H9 (cell line): ENCODE results near the gene OPN4. TPM values are rescaled to one million over a fixed set of nuclear protein-coding genes. Genes with fewer than 3 reads are reported as not detected.

Experiments
- DNase-seq: peaks from one replicate; pipeline ENCODE4 v3.0.0-alpha.2; 2017
- H2AFZ ChIP-seq: one replicate; pipeline ENCODE4 v1.6.1; 2013; ENCODE audit warnings: mild to moderate bottlenecking, low read length, control low read depth, moderate library complexity
- H2AK5ac ChIP-seq: 2 replicates; pipeline ENCODE4 v1.6.1; 2013; ENCODE audit warnings: low read length, control low read depth, mixed read lengths; ENCODE audit not compliant: insufficient read length
- H2BK120ac ChIP-seq: one replicate; pipeline ENCODE4 v1.6.1; 2013; ENCODE audit warnings: low read depth, mild to moderate bottlenecking, low read length, control low read depth, inconsistent platforms; ENCODE audit not compliant: poor library complexity, severe bottlenecking
- H2BK12ac ChIP-seq: 2 replicates; pipeline ENCODE4 v1.6.1; 2013; ENCODE audit warnings: low read length, control low read depth, mixed read lengths, low read depth; ENCODE audit not compliant: insufficient read length
- H2BK15ac ChIP-seq: 2 replicates; pipeline ENCODE4 v1.6.1; 2013; ENCODE audit warnings: low read depth, low read length, control low read depth
- H2BK20ac ChIP-seq: one replicate; pipeline ENCODE4 v1.6.1; 2013; ENCODE audit warnings: low read depth, mild to moderate bottlenecking, low read length, control low read depth, inconsistent platforms; ENCODE audit not compliant: poor library complexity, severe bottlenecking
- H2BK5ac ChIP-seq: 2 replicates; pipeline ENCODE4 v1.6.1; 2013; ENCODE audit warnings: low read length, control low read depth, mixed read lengths; ENCODE audit not compliant: insufficient read length
- H3K14ac ChIP-seq: 2 replicates; pipeline ENCODE4 v1.6.1; 2013; ENCODE audit warnings: low read length, control low read depth; ENCODE audit not compliant: insufficient read depth
- H3K18ac ChIP-seq: 2 replicates; pipeline ENCODE4 v1.6.1; 2013; ENCODE audit warnings: low read depth, mild to moderate bottlenecking, mixed read lengths, low read length, control low read depth; ENCODE audit not compliant: insufficient read length
- H3K23ac ChIP-seq: 2 replicates; pipeline ENCODE4 v1.6.1; 2013; ENCODE audit warnings: low read length, control low read depth, mixed read lengths, low read depth; ENCODE audit not compliant: insufficient read length
- H3K23me2 ChIP-seq: 2 replicates; pipeline ENCODE4 v1.6.1; 2013; ENCODE audit warnings: low read depth, mild to moderate bottlenecking, mixed read lengths, low read length, control low read depth; ENCODE audit not compliant: insufficient read length, poor library complexity, severe bottlenecking
- H3K27ac ChIP-seq: 2 replicates; pipeline ENCODE4 v1.5.1; 2013; ENCODE audit warnings: low read length, control low read depth, mixed read lengths, low read depth; ENCODE audit not compliant: insufficient read length
- H3K27me3 ChIP-seq: 2 replicates; pipeline ENCODE4 v1.6.1; 2013; ENCODE audit warnings: low read length, control low read depth, inconsistent platforms; ENCODE audit not compliant: insufficient read depth
- H3K4ac ChIP-seq: 2 replicates; pipeline ENCODE4 v1.6.1; 2013; ENCODE audit warnings: low read depth, mild to moderate bottlenecking, control low read depth, inconsistent platforms, low read length, moderate library complexity
- H3K4me1 ChIP-seq: 2 replicates; pipeline ENCODE4 v1.6.1; 2013; ENCODE audit warnings: low read length, control low read depth, inconsistent platforms; ENCODE audit not compliant: insufficient read depth
- H3K4me2 ChIP-seq: 2 replicates; pipeline ENCODE4 v1.6.1; 2013; ENCODE audit warnings: low read length, control low read depth, mixed read lengths; ENCODE audit not compliant: insufficient read length, insufficient read depth
- H3K56ac ChIP-seq: 2 replicates; pipeline ENCODE4 v1.6.1; 2013; ENCODE audit warnings: low read depth, mild to moderate bottlenecking, mixed read lengths, low read length, control low read depth; ENCODE audit not compliant: insufficient read length
- H3K79me1 ChIP-seq: 2 replicates; pipeline ENCODE4 v1.6.1; 2013; ENCODE audit warnings: low read depth, mild to moderate bottlenecking, moderate library complexity, low read length, control low read depth, inconsistent platforms; ENCODE audit not compliant: insufficient read depth, poor library complexity, severe bottlenecking
- H3K79me2 ChIP-seq: 2 replicates; pipeline ENCODE4 v1.6.1; 2013; ENCODE audit warnings: low read length, control low read depth, inconsistent platforms; ENCODE audit not compliant: insufficient read depth
- H3K9ac ChIP-seq: 2 replicates; pipeline ENCODE4 v1.6.1; 2013; ENCODE audit warnings: low read length, control low read depth, mixed read lengths; ENCODE audit not compliant: insufficient read length; ENCODE audit errors: extremely low read depth
- H3K9me3 ChIP-seq: one replicate; pipeline ENCODE4 v1.6.1; 2013; ENCODE audit warnings: low read depth, low read length, inconsistent platforms; ENCODE audit not compliant: control insufficient read depth
- H3T11ph ChIP-seq: one replicate; pipeline ENCODE4 v1.6.1; 2013; ENCODE audit warnings: mild to moderate bottlenecking, low read length, control low read depth, inconsistent platforms
- H4K20me1 ChIP-seq: one replicate; pipeline ENCODE4 v1.6.1; 2013; ENCODE audit not compliant: control insufficient read depth, insufficient read length, insufficient read depth
- H4K5ac ChIP-seq: 2 replicates; pipeline ENCODE4 v1.6.1; 2013; ENCODE audit warnings: low read depth, mild to moderate bottlenecking, mixed read lengths, low read length, control low read depth; ENCODE audit not compliant: insufficient read length
- H4K8ac ChIP-seq: replicated peaks from 2 replicates; pipeline ENCODE4 v1.6.1; 2013; ENCODE audit warnings: low read length, control low read depth, mixed read lengths, low read depth; ENCODE audit not compliant: insufficient read length
- H4K91ac ChIP-seq: 2 replicates; pipeline ENCODE4 v1.6.1; 2013; ENCODE audit warnings: low read depth, mild to moderate bottlenecking, moderate library complexity, mixed read lengths, low read length, control low read depth; ENCODE audit not compliant: insufficient read length
- H3K27ac Mint-ChIP-seq, 3 experiments: 2 replicates in 2 of 3; 3 replicates in 1 of 3; pipeline ENCODE4 v1.8.0; 2020 to 2021; ENCODE audit warnings: mixed read lengths in 3 of 3, mild to moderate bottlenecking in 1 of 3, moderate library complexity in 1 of 3
- H3K27me3 Mint-ChIP-seq: 2 replicates; pipeline ENCODE4 v1.8.0; 2021; ENCODE audit warnings: low read depth, mild to moderate bottlenecking, moderate library complexity, mixed read lengths
- H3K36me3 Mint-ChIP-seq, 3 experiments: 2 replicates in 2 of 3; 3 replicates in 1 of 3; pipeline ENCODE4 v1.8.0; 2020 to 2021; ENCODE audit warnings: low read depth in 3 of 3, mixed read lengths in 3 of 3; ENCODE audit not compliant: insufficient read depth in 1 of 3
- H3K4me1 Mint-ChIP-seq, 2 experiments: 2 replicates each; pipeline ENCODE4 v1.8.0; 2020; ENCODE audit warnings: mixed read lengths in 2 of 2
- H3K4me3 Mint-ChIP-seq, 2 experiments: 2 replicates in 1 of 2; 3 replicates in 1 of 2; pipeline ENCODE4 v1.8.0; 2020 to 2021; ENCODE audit warnings: mild to moderate bottlenecking in 2 of 2, mixed read lengths in 2 of 2, moderate library complexity in 1 of 2
- H3K9me3 Mint-ChIP-seq, 2 experiments: 2 replicates in 1 of 2; 3 replicates in 1 of 2; pipeline ENCODE4 v1.8.0; 2020; ENCODE audit warnings: mild to moderate bottlenecking in 2 of 2, mixed read lengths in 2 of 2, moderate library complexity in 1 of 2
- CTCF ChIP-seq: fragments of 200-600 bp; sonication (generic); conservative IDR thresholded peaks from 3 replicates; pipeline ENCODE4 v1.8.0; 2021; ENCODE audit warnings: antibody characterized with exemption, mild to moderate bottlenecking
- WGBS: extraction: QIAGEN DNeasy Blood & Tissue Kit; methylation state at CpG from one replicate; pipeline ENCODE4 v1.1.7; 2013; ENCODE audit warnings: missing lambda C conversion rate, low lambda C conversion rate, mixed read lengths; ENCODE audit not compliant: insufficient read length; ENCODE audit errors: extremely low coverage; 5-methylcytosine and 5-hydroxymethylcytosine counted together
- total RNA-seq: library from RNA; stranded (reverse); gene quantifications from 2 replicates; pipeline ENCODE4 v1.2.1, GENCODE V29; 2021

OPN4 gene
- total RNA-seq, 1 experiment from 2014 or later = not detected

GRCh38 chr10:86666538-86666937 is 12.2 kb downstream of the OPN4 start:
- H3K36me3 Mint-ChIP-seq = no peaks in the 10 kb centered on the region
- Histone ChIP-seq H3T11ph (no peak overlapping the region), H3K27ac (no peak overlapping the region), H3K23me2 (no peaks in the 10 kb centered on the region), H4K5ac (no peak overlapping the region), H3K27me3 (no peaks in the 10 kb centered on the region), H2AFZ (no peak overlapping the region), H3K4ac (no peak overlapping the region), H3K9me3 (no peaks in the 10 kb centered on the region), H3K9ac (no peak overlapping the region), H2BK12ac (no peak overlapping the region), H3K79me2 (no peaks in the 10 kb centered on the region), H2BK120ac (no peak overlapping the region), H3K4me1 (no peaks in the 10 kb centered on the region; the same call in 1 of the 2 replicates), H3K79me1 (no peaks in the 10 kb centered on the region), H2BK15ac (no peak overlapping the region), H2AK5ac (no peak overlapping the region), H4K20me1 (no peaks in the 10 kb centered on the region), H2BK20ac (no peak overlapping the region), H3K18ac (no peak overlapping the region), H3K4me2 (no peak overlapping the region), H3K23ac (no peak overlapping the region), H4K91ac (no peak overlapping the region), H3K14ac (no peak overlapping the region), H4K8ac (no peak overlapping the region), H3K56ac (no peak overlapping the region), H2BK5ac (no peak overlapping the region)
- H3K4me3 Mint-ChIP-seq = no peak overlapping the region
- no peak for TF ChIP-seq CTCF
- no CpG with 5 or more reads among the region's 7 CpGs for WGBS
- peaks cover 29 to 42% of the 10 kb centered on the region in 2 experiments for H3K4me1 Mint-ChIP-seq
- H3K27me3 Mint-ChIP-seq = no peaks in the 10 kb centered on the region; the same call in 1 of the 2 replicates
- no peak overlapping the region for H3K27ac Mint-ChIP-seq
- DNase-seq = no peak
- H3K9me3 Mint-ChIP-seq = no peaks in the 10 kb centered on the region
